ENCODE results near the gene COG5.

GRCh38 chr7:107196834-107197610, 366.7 kb downstream of the COG5 start:
- TF ChIP-seq CTCF (IDR thresholded peaks at IDR 0.05) (no peak), POLR2A (IDR thresholded peaks at IDR 0.05) (no peak)
